ENCODE data around the gene AGBL3.
A peak's percentile ranks its signal among the peaks of the same experiment; 100 is the strongest.

The AGBL3 gene

GRCh38 chr7:135129579-135129978 is 143.3 kb downstream of the AGBL3 start:
- no peaks in the 10 kb centered on the region for H3K9me3 ChIP-seq
- no peak overlapping the region for H3K27ac ChIP-seq
- H3K4me3 ChIP-seq (ENCODE audit: low read depth in 1 of 2, low read length in 1 of 2), result no peak overlapping the region
- no peaks in the 10 kb centered on the region for H3K4me1 ChIP-seq (ENCODE audit: control insufficient read depth in 1 of 2, insufficient read depth in 1 of 2, low read depth in 1 of 2, low read length in 1 of 2)
- H3K27me3 ChIP-seq, result no peaks in the 10 kb centered on the region
- TF ChIP-seq CTCF (IDR thresholded peaks at IDR 0.05), result no peak
- H3K36me3 ChIP-seq, result no peaks in the 10 kb centered on the region

DNA sequence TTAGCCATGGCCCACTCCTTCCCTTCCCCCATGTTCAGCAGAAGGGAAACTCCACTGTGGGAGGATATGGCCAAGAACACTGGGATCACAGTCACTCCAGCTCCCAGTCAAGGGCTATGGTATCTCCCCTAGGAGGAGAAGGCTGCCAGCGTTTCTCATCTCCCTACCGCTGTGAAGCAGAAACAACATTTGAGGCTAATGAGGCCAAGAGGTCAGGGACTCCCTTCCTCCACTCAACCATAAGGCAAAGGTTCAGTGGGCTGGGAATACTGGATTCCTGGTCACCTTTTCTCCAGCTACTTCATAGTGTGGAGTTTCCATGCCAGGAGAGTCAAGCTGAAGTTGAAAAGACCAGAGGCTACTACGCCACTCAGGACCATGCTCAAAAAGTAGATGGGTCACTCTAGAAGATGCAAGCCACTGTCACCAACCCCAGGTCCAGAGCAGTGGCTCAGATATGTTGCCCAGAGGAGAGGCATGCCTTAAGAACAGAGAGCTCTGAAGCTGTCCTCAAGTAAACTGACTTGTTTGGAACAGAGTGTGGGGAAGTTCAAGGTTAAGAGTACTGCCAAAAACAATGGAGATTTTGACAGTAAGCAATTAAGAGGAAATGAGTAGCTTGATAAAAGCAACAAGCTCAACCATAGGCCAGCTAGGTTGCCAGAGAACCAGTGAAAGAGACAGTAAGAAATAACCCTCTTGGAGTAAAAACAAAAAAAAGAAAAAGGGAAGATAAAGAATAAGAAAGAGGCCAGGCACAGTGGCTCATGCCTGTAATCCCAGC is 157.8 kb downstream of the AGBL3 start:
- Histone ChIP-seq H3K27ac (no peak overlapping the region), H3K4me3 (ENCODE audit: low read depth in 1 of 2, low read length in 1 of 2) (no peak overlapping the region), H3K27me3 (no peaks in the 10 kb centered on the region), H3K4me1 (ENCODE audit: control insufficient read depth in 1 of 2, insufficient read depth in 1 of 2, low read depth in 1 of 2, low read length in 1 of 2) (peaks cover 14 to 21% of the 10 kb centered on the region in 2 experiments), H3K36me3 (no peaks in the 10 kb centered on the region), H3K9me3 (no peaks in the 10 kb centered on the region)
- no peak for TF ChIP-seq CTCF (IDR thresholded peaks at IDR 0.05)

DNA sequence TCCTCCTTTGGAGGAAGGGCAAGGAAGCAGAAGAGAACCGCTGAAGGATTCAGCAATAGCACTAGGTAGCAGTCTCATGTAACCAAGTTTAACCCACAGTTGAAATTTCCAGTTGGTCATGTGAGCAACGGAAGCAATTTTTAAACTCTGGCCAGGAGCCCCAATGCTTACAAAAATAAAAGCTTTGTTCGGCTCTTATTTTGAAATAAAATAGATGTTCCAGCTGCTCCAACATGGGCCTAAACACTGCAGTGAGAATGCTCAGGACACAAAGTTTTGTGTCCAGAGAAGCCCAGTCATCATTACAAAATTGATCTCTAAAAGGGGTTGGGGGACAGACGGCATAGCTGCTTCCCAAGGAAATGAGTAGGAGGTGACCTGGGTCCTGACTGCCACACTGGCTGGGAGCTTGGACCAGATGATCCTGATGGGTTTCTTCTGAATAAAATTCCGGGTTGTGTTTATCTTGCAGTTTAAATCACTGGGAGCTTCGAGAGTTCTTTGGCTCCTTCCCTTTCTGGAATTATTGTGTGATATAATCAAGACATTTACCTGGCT is 161.1 kb downstream of the AGBL3 start:
- Histone ChIP-seq H3K4me3 (ENCODE audit: low read depth in 1 of 2, low read length in 1 of 2) (peak overlapping the region; percentile 79 to 89), H3K4me1 (ENCODE audit: control insufficient read depth in 1 of 2, insufficient read depth in 1 of 2, low read depth in 1 of 2, low read length in 1 of 2) (peaks cover 40 to 54% of the 10 kb centered on the region in 2 experiments), H3K36me3 (peaks cover 10% of the 10 kb centered on the region), H3K27ac (peak overlapping the region; percentile 93), H3K27me3 (no peaks in the 10 kb centered on the region), H3K9me3 (no peaks in the 10 kb centered on the region)
- TF ChIP-seq CTCF (IDR thresholded peaks at IDR 0.05), result no peak

DNA sequence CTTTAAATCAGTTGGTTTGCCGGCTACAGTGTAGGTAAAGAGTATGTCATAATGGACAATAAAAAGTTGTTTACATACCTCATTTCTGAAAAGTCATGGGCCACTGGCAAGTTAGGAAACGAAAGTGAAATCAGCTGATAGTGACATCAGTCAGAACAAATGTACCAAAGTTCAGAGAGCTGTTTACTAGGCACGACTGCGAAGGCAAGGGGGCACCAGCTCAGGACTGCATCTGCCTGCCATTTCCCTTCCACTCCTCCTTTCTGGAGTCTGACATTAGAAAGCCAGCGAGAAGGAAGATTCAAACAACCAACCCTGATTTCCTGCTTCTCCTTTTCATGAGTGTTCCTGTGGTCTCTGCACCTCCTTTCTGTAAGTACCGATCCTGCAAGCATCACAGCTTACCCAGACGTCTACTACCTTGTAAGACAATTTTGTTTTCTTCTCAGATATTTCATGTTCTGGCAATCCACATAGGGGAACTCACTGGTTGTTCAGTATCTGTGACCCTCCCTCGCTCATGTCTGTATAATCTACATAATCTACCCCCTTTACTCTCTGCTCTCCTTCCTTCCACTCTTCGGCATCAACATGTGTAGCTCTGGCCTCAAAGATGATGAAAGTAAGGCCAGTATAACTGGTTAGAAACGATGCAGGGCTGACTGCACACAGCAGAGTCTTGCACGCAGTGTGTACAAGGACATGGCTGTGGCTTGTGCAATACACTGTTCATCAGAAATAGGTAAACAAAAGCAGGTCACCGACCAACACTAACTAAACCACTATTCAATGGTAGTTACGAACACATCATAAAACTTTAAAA is 161.8 kb downstream of the AGBL3 start, which contains the start of gene TMEM140:
Gene TMEM140 (plus strand): TSS at position 174 of the 823 bp plus-strand sequence. CDS start 16,370 bp downstream, outside the sequence.
- peak within 1 kb of the TSS; percentile 93 for H3K27ac ChIP-seq
- peak; percentile 21 for TF ChIP-seq CTCF (IDR thresholded peaks at IDR 0.05)

DNA sequence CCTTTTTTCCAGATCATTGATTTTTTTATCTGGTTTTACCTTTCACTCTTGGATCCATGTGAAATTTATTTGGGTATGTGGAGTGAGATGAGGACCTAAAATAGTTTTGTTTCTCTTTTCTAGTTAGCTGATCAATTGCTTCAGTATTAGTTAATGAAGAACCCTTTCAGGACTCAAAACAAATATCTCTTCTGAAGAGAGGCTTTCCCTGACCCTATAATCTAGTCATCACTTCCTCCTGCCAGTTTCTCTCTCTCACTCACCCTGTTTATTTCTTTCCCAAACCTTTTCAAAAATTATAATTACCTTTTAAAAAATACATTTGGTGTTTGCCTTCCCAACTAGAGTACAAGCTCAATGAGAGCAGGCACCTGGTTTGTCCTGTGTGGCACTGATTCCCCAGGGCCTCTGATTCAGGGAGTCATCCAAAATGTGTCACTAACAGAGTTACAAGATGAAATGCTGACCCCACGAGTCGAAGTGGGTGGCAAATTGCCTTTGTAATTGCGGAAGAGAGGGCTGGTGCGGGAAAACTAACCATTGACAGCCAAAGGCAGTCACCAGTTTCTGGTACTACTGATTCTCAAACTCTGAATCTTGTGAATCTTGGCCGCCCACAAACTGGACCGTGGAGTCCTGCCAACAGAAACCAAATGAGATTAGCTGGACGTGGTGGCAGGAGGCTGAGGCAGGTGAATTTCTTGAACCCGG is 163.9 kb downstream of the AGBL3 start:
- peaks cover 17% of the 10 kb centered on the region for H3K36me3 ChIP-seq
- H3K4me1 ChIP-seq (ENCODE audit: control insufficient read depth in 1 of 2, insufficient read depth in 1 of 2, low read depth in 1 of 2, low read length in 1 of 2), result peaks cover 57 to 60% of the 10 kb centered on the region in 2 experiments
- no peaks in the 10 kb centered on the region for H3K9me3 ChIP-seq
- peak overlapping the region; percentile 79 to 89 for H3K4me3 ChIP-seq (ENCODE audit: low read depth in 1 of 2, low read length in 1 of 2)
- H3K27me3 ChIP-seq, result no peaks in the 10 kb centered on the region
- peak overlapping the region; percentile 93 for H3K27ac ChIP-seq
- no peak for TF ChIP-seq CTCF (IDR thresholded peaks at IDR 0.05)

More for the DNA sequence above, 161.8 kb downstream of the AGBL3 start, which contains the start of gene TMEM140:
- Histone ChIP-seq H3K4me1 (ENCODE audit: control insufficient read depth in 1 of 2, insufficient read depth in 1 of 2, low read depth in 1 of 2, low read length in 1 of 2) (peaks cover 47 to 60% of the 10 kb centered on the region in 2 experiments), H3K36me3 (peaks cover 15% of the 10 kb centered on the region), H3K4me3 (ENCODE audit: low read depth in 1 of 2, low read length in 1 of 2) (peak within 1 kb of the TSS; percentile 79 to 89), H3K9me3 (no peaks in the 10 kb centered on the region), H3K27me3 (no peaks in the 10 kb centered on the region)
